GM23338 (cell line): ENCODE data around the gene DEPDC5. TPM values are rescaled to one million over a fixed set of nuclear protein-coding genes. Genes with fewer than 3 reads are reported as not detected.

ENCODE experiments used
- ATAC-seq: fragments of 200-7000 bp; cut with Tn5 transposase; 3 replicates; pipeline ENCODE4 v1.9.1; 2020
- DNase-seq: peaks from one replicate; pipeline ENCODE4 v3.0.0-alpha.2; 2015; ENCODE audit warnings: low spot score
- H2AFZ ChIP-seq: fragments of 200-600 bp; sonication (generic); 2 replicates; pipeline ENCODE4 v1.8.0; 2016; ENCODE audit warnings: antibody characterized with exemption, mild to moderate bottlenecking, moderate library complexity
- H3F3A ChIP-seq: fragments of 200-600 bp; sonication (generic); replicated peaks from 2 replicates; pipeline ENCODE4 v1.8.0; 2017; ENCODE audit warnings: antibody characterized with exemption, mixed run types, low read depth
- H3K27ac ChIP-seq: fragments of 200-600 bp; sonication (generic); 2 replicates; pipeline ENCODE4 v1.6.1; 2016; ENCODE audit warnings: low read depth
- H3K27me3 ChIP-seq: fragments of 200-600 bp; sonication (generic); 2 replicates; pipeline ENCODE4 v1.8.0; 2016; ENCODE audit warnings: mild to moderate bottlenecking, mixed run types, moderate library complexity; ENCODE audit not compliant: insufficient read depth
- H3K36me3 ChIP-seq: fragments of 200-600 bp; sonication (generic); 2 replicates; pipeline ENCODE4 v1.8.0; 2016; ENCODE audit warnings: mild to moderate bottlenecking; ENCODE audit not compliant: insufficient read depth
- H3K4me1 ChIP-seq: fragments of 200-600 bp; sonication (generic); 2 replicates; pipeline ENCODE4 v1.8.0; 2016; ENCODE audit warnings: mild to moderate bottlenecking, moderate library complexity; ENCODE audit not compliant: insufficient read depth
- H3K4me2 ChIP-seq: fragments of 200-600 bp; sonication (generic); 2 replicates; pipeline ENCODE4 v1.7.1; 2017; ENCODE audit warnings: mixed run types
- H3K4me3 ChIP-seq: fragments of 200-600 bp; sonication (generic); 2 replicates; pipeline ENCODE4 v1.6.1; 2016; ENCODE audit warnings: mixed run types
- H3K79me2 ChIP-seq: fragments of 200-600 bp; sonication (generic); replicated peaks from 2 replicates; pipeline ENCODE4 v1.8.0; 2017; ENCODE audit warnings: mild to moderate bottlenecking; ENCODE audit not compliant: insufficient read depth
- H3K9me2 ChIP-seq: fragments of 200-600 bp; sonication (generic); 2 replicates; pipeline ENCODE4 v1.8.0; 2017; ENCODE audit not compliant: insufficient read depth
- H4K20me1 ChIP-seq: fragments of 200-600 bp; sonication (generic); replicated peaks from 2 replicates; pipeline ENCODE4 v1.8.0; 2017; ENCODE audit warnings: mild to moderate bottlenecking; ENCODE audit not compliant: insufficient read depth
- H3K27ac Mint-ChIP-seq: 2 replicates; pipeline ENCODE4 v1.8.0; 2020; ENCODE audit warnings: inconsistent platforms, mild to moderate bottlenecking, moderate library complexity, mixed read lengths
- H3K27me3 Mint-ChIP-seq: 3 replicates; pipeline ENCODE4 v1.8.0; 2022; ENCODE audit warnings: low read depth, mild to moderate bottlenecking, moderate library complexity, mixed read lengths, inconsistent platforms; ENCODE audit not compliant: insufficient read depth, poor library complexity
- H3K36me3 Mint-ChIP-seq: 3 replicates; pipeline ENCODE4 v1.8.0; 2021; ENCODE audit warnings: low read depth, mild to moderate bottlenecking, inconsistent platforms, moderate library complexity, mixed read lengths
- H3K4me1 Mint-ChIP-seq: 3 replicates; pipeline ENCODE4 v1.8.0; 2020; ENCODE audit warnings: mild to moderate bottlenecking, inconsistent platforms, mixed read lengths
- H3K4me3 Mint-ChIP-seq: 3 replicates; pipeline ENCODE4 v1.8.0; 2021; ENCODE audit warnings: moderate library complexity, mild to moderate bottlenecking, inconsistent platforms, mixed read lengths
- H3K9me3 Mint-ChIP-seq: 3 replicates; pipeline ENCODE4 v1.8.0; 2020; ENCODE audit warnings: moderate library complexity, mild to moderate bottlenecking, inconsistent platforms, mixed read lengths
- CTCF ChIP-seq, 2 experiments: fragments of 200-600 bp in 1 of 2; sonication (generic) in 1 of 2; conservative IDR thresholded peaks; 2 replicates each; pipeline versions ENCODE4 v1.5.1 to v1.6.1; 2016 to 2017; ENCODE audit warnings: antibody characterized with exemption in 2 of 2, low read depth in 2 of 2, mild to moderate bottlenecking in 2 of 2, moderate library complexity in 1 of 2
- ETS1 ChIP-seq: IDR thresholded peaks from 2 replicates; pipeline ENCODE4 v1.6.1; 2016; ENCODE audit warnings: antibody characterized with exemption
- EZH2 ChIP-seq: fragments of 200-600 bp; sonication (generic); IDR thresholded peaks from one replicate; pipeline ENCODE4 v1.8.0; 2017; ENCODE audit warnings: antibody characterized with exemption, mild to moderate bottlenecking, low read depth; ENCODE audit not compliant: unreplicated experiment
- EZH2phosphoT487 ChIP-seq: fragments of 200-600 bp; sonication (generic); IDR thresholded peaks from one replicate; pipeline ENCODE4 v1.8.1; 2018; ENCODE audit warnings: antibody characterized with exemption; ENCODE audit not compliant: unreplicated experiment
- NANOG ChIP-seq: IDR thresholded peaks from 2 replicates; pipeline ENCODE4 v1.6.1; 2016; ENCODE audit warnings: antibody characterized with exemption, borderline replicate concordance
- POLR2AphosphoS5 ChIP-seq: IDR thresholded peaks from 2 replicates; pipeline ENCODE4 v1.6.1; 2016; ENCODE audit warnings: antibody characterized with exemption, low read depth
- ZNF114 ChIP-seq: fragments of 250-450 bp; sonication (Bioruptor Pico); IDR thresholded peaks from 2 replicates; pipeline ENCODE4 v1.5.0; 2020; ENCODE audit warnings: mild to moderate bottlenecking, moderate library complexity
- ZNF331 ChIP-seq: fragments of 250-450 bp; sonication (Bioruptor Pico); IDR thresholded peaks from 2 replicates; pipeline ENCODE4 v1.5.0; 2020; ENCODE audit warnings: low read depth, mild to moderate bottlenecking, moderate library complexity
- polyA plus RNA-seq: library from polyadenylated mRNA; unstranded; fragments of >200 nt; fragmentation: Nextera tagmentation; extraction: Ambion mirVana; gene quantifications from 2 replicates; pipeline ENCODE4 v1.2.1, GENCODE V29; 2016
- total RNA-seq: library from RNA; depleted of rRNA; stranded (reverse); fragments of >200 nt; shearing (Covaris generic); gene quantifications from 2 replicates; pipeline ENCODE4 v1.2.3, GENCODE V29; 2014
- TF ChIP-seq, protein P1 (sequence below): fragments of 250-450 bp; sonication (Bioruptor Pico); IDR thresholded peaks from 2 replicates; pipeline ENCODE4 v1.5.0; 2020; ENCODE audit warnings: mild to moderate bottlenecking, moderate library complexity

Gene DEPDC5
- total and polyA plus RNA-seq, 2 experiments from 2014 or later: 18.7 to 19.7 TPM

DNA sequence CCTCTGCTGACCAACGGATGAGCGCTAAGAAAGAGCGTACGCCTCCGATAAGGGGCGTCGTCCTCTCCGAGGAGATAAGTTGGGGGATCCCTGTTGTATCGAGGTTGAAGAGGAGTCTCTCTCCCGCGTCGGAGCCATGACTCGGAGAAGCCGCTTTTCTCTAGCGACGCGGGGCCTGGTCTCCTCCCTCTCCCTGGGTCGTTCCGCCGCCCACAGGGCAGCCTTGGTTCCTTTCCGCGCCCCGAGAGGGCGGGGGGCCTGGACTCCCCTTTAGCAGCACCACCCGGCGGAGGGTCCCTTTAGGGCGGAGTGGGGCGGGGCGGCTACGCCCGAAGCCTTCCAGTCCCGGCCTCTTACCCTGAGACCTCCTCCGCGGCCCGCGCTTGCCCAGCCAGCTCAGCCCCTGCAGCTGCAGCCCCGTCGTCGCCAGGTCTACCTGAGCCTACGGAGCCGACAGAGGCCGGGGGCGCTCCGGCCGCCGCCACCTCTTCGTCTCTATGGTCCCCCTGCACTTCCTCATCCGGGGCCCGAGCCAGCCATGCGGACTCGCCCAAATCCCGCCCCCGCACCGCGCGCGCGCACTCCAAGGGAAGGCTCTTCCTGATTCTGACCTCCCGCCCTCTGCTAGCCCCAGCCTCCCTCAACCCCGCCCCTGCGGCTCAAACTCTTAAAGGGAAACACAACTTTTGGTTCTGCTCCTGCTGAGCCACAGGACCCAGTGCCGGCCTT lies 4.0 kb upstream of the DEPDC5 start, which contains the start of gene PRR14L (continued):
- TF ChIP-seq, protein P1, sequence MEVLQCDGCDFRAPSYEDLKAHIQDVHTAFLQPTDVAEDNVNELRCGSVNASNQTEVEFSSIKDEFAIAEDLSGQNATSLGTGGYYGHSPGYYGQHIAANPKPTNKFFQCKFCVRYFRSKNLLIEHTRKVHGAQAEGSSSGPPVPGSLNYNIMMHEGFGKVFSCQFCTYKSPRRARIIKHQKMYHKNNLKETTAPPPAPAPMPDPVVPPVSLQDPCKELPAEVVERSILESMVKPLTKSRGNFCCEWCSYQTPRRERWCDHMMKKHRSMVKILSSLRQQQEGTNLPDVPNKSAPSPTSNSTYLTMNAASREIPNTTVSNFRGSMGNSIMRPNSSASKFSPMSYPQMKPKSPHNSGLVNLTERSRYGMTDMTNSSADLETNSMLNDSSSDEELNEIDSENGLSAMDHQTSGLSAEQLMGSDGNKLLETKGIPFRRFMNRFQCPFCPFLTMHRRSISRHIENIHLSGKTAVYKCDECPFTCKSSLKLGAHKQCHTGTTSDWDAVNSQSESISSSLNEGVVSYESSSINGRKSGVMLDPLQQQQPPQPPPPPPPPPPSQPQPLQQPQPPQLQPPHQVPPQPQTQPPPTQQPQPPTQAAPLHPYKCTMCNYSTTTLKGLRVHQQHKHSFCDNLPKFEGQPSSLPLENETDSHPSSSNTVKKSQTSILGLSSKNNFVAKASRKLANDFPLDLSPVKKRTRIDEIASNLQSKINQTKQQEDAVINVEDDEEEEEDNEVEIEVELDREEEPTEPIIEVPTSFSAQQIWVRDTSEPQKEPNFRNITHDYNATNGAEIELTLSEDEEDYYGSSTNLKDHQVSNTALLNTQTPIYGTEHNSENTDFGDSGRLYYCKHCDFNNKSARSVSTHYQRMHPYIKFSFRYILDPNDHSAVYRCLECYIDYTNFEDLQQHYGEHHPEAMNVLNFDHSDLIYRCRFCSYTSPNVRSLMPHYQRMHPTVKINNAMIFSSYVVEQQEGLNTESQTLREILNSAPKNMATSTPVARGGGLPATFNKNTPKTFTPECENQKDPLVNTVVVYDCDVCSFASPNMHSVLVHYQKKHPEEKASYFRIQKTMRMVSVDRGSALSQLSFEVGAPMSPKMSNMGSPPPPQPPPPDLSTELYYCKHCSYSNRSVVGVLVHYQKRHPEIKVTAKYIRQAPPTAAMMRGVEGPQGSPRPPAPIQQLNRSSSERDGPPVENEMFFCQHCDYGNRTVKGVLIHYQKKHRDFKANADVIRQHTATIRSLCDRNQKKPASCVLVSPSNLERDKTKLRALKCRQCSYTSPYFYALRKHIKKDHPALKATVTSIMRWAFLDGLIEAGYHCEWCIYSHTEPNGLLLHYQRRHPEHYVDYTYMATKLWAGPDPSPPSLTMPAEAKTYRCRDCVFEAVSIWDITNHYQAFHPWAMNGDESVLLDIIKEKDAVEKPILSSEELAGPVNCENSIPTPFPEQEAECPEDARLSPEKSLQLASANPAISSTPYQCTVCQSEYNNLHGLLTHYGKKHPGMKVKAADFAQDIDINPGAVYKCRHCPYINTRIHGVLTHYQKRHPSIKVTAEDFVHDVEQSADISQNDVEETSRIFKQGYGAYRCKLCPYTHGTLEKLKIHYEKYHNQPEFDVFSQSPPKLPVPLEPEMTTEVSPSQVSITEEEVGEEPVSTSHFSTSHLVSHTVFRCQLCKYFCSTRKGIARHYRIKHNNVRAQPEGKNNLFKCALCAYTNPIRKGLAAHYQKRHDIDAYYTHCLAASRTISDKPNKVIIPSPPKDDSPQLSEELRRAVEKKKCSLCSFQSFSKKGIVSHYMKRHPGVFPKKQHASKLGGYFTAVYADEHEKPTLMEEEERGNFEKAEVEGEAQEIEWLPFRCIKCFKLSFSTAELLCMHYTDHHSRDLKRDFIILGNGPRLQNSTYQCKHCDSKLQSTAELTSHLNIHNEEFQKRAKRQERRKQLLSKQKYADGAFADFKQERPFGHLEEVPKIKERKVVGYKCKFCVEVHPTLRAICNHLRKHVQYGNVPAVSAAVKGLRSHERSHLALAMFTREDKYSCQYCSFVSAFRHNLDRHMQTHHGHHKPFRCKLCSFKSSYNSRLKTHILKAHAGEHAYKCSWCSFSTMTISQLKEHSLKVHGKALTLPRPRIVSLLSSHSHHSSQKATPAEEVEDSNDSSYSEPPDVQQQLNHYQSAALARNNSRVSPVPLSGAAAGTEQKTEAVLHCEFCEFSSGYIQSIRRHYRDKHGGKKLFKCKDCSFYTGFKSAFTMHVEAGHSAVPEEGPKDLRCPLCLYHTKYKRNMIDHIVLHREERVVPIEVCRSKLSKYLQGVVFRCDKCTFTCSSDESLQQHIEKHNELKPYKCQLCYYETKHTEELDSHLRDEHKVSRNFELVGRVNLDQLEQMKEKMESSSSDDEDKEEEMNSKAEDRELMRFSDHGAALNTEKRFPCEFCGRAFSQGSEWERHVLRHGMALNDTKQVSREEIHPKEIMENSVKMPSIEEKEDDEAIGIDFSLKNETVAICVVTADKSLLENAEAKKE (CRISPR knock-in tag): no peak
- TF ChIP-seq NANOG: no peak

GRCh38 chr22:31750365-31751284 lies 3.2 kb upstream of the DEPDC5 start:
- no peak overlapping the region for H3K27ac ChIP-seq
- H3K27me3 ChIP-seq: no peaks in the 10 kb centered on the region
- no peak for TF ChIP-seq EZH2
- TF ChIP-seq EZH2phosphoT487: no peak
- no peak for TF ChIP-seq CTCF (conservative IDR thresholded peaks at IDR 0.05; ENCODE audit: low read depth in 2 of 2)
- no peak for TF ChIP-seq ZNF114 (CRISPR knock-in tag)
- TF ChIP-seq POLR2AphosphoS5: no peak
- TF ChIP-seq ZNF331 (CRISPR knock-in tag): no peak
- TF ChIP-seq ETS1: no peak

More at GRCh38 chr22:31750365-31751284, 3.2 kb upstream of the DEPDC5 start:
- DNase-seq: no peak
- Mint-ChIP-seq H3K27me3 (peaks cover 8% of the 10 kb centered on the region), H3K36me3 (peaks cover 16% of the 10 kb centered on the region), H3K9me3 (no peaks in the 10 kb centered on the region), H3K27ac (peak overlapping the region; percentile 97), H3K4me3 (peak overlapping the region; percentile 88), H3K4me1 (peaks cover 43% of the 10 kb centered on the region)
- peak overlapping the region; percentile 95 for H3K4me3 ChIP-seq
- peak overlapping the region; percentile 24; the same call in 1 of the 2 replicates for H2AFZ ChIP-seq
- peaks cover 24% of the 10 kb centered on the region for H3F3A ChIP-seq
- no peak for ATAC-seq
- H3K36me3 ChIP-seq: no peaks in the 10 kb centered on the region
- H3K9me2 ChIP-seq: no peaks in the 10 kb centered on the region
- H3K4me2 ChIP-seq: peak overlapping the region; percentile 71
- H4K20me1 ChIP-seq: no peaks in the 10 kb centered on the region
- peaks cover 53% of the 10 kb centered on the region for H3K79me2 ChIP-seq
- H3K4me1 ChIP-seq: peaks cover 41% of the 10 kb centered on the region
